ENCODE results near the gene DAO.

DAO gene

DNA sequence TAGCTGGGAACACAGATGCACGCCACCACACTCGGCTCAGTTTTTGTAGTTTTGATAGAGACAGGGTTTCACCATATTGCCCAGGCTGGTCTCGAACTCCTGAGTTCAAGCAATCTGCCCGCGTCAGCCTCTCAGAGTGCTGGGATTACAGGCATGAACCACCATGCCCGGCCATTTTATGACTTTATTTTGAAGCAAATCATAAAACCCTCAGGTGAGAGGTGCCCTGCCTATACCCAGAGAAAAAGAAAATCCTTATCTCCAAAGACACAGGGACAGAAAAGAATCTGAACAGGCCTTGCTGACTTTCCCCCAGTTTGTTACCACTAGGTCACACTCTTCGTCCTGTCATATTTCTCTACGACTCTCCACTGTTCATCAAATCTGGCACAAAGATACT, 48.8 kb downstream of the DAO start:
- no peak for DNase-seq

DNA sequence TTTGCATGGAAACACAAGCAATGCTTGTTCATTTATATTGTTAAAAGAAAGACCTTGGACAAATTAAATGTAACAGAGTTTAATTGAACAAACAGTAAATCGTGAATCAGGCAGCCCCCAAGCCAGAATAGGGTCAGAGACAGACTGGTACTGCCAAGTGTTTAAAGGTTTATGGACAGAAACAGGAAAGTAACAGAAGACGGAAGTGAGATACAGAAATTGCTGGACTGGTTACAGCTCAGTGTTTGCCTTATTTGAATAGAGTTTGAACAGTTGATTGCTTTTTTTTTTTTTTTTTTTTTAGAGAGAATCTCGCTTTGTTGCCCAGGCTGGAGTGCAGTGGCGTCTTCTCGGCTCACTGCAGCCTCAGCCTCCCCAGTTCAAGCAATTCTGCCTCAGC, 50.3 kb downstream of the DAO start:
- DNase-seq, result no peak

DNA sequence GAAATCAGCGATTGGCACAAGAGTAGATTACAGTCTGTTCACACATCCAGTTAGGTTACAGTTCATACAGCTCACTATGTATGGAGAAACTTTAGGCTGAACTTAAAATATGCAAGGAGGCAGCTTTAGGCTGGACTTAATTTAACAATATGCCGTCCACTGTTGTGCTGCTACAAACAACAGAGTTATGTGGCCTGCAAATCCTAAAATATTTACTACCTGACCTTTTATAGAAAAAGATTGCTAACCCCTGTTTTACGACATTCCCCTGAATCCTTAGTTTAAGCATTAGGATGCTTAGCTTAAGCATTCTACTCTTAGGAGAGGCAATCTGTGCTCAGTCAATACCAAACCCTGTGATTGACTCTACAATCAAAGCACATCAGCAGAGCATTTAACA, 50.9 kb downstream of the DAO start:
- no peak for DNase-seq

DNA sequence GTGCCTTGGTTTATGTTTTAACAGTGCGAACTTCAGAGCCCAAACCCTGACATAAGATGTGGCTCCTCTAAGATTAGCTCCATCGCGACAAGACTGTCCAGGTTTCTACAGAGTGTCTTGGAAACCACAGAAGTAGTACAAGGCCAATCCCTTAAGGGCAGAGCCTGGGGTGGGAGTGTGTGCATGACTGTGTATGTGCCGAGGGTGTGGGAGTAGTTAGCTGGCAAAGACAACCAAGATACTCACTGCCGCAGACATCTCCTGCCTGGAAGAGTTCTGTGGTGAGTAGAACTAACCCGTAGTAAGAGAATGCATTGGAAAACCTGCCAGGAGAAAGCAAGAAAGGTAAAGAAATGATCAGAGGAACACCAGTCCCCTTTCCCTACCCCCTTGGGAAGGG, 54.1 kb downstream of the DAO start:
- DNase-seq, result no peak

DNA sequence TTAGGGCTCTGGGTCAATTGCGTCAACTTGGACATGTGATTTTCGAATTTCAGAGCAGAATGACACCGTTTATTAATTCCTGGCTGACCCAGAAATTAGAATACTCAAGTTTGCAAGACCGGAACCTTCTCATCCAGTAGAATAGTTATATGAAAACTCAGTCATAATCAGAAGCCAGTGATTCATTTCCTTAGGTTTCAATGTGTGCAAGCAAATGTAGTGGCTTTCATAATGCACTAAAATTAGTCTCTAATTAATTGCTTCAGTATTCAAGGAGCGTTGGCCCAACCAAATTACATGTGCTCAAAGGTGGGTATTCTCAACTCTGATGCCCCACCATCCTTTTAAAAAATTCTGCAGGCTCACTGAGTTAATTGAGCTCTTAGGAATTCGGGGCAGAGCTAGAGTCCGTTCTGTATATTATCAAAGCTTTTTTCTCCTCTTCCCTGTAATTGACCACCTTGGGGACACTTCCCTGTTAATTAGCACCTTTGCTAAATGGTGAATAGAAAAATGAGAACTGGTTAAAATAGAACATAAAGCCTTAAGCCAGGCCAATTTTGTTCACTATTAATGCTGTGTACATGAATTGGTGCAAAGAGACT, 55.4 kb downstream of the DAO start:
- DNase-seq, result no peak

DNA sequence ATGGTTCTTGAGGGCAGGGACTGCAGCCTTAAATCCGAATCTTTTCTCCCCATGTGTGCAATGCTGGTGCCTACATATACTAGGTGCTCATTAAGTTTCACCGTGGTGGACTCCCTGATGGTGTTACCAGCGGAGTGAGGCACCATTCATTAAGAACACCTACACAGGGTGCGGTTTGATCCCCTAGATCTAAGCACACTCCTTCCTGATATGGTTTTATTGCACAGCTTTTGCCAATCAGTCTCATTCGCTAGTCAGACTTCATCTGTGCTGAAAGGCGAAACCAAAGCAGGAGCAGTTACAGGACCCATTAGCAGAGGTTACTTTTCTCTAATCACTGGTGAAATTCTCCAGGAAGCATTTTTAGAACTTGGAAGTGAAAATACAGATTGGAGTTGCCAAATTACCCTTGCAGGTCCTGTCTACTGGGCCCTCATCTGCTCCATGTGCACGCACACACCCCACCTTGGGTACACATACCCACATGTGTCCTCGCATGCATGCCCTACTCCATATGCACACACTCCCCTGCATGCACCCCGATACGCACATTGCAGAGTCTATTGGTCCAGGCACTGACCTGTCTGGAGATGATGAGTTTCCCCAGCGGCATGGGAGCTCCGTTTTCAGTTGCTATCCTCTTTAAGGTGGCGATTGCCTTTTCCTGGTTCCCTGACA, 58.5 kb downstream of the DAO start:
- DNase-seq, result no peak

DNA sequence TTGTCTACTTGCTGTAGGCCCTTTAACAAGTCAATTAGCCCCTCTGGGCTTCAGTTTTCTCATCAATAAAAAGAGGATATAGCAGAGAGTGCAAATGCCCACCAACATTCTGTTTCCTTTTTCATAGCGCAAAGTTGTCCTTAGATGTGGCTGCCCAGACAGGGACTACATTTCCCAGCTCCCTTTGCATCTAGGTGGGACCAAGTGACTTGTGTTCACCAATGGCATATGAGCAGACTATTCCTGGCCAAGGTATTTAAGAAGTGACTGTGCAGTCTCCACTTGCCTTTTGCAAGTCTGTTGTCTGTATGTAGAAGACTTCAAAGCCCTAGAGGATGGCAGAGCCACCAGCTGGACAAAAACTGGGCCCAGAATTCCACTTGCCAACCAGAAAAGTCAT, 59.7 kb downstream of the DAO start:
- DNase-seq, result no peak

DNA sequence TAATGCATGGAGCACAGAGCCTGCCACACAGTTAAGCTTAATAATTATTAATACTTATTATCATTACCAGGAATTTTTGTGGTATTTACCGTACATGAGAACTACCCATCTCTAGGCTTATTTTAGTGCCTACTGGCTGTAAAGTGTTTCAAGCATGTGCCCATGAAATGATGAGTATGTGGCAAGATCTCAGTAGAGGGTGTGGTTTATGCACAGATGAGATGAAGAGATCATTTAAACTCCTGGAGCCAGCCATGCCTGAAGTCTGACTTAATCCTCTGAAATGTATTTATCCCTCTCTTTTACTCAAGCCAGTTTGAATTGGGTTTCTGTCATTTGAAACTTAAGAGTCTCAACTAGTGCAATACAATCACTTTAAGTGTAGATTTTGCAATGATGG, 60.2 kb downstream of the DAO start:
- DNase-seq, result no peak

DNA sequence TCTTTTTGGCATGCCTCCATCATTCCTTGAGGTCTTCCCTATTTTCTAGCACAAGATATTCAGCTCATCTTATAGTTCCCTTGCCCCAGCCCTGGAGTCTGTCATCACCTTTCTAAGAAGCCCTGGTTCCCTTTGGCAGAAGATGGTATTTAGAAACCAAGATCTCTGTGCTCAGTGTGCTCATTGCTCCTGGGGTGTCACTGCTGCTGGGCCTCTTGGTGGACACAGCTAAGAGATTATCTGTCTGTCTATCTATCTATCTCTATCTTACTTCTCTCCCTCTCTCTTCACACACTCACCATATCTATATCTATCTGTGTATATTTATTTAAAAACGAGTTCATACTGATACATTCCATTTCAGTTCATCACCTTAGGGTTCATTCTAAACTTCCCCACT, 67.2 kb downstream of the DAO start:
- no peak for DNase-seq

DNA sequence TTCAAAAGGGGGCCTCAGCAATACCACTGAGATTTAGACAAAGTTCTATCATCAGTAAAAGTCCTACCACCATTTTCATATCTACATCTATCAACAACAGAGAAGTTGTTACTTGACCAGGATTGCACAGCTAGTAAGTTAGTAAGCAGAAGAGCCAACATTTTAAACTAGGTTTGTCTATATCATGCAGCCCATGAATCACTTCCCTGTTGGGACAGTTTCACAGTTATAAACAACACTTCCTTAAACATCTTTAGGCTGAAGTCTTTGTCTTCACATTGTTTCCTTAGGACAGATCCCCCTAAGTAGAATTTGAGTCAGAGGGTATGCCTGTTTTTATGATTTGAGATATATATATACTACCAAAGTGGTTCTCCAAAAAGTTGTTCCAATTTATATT, 68.5 kb downstream of the DAO start:
- DNase-seq, result no peak

DNA sequence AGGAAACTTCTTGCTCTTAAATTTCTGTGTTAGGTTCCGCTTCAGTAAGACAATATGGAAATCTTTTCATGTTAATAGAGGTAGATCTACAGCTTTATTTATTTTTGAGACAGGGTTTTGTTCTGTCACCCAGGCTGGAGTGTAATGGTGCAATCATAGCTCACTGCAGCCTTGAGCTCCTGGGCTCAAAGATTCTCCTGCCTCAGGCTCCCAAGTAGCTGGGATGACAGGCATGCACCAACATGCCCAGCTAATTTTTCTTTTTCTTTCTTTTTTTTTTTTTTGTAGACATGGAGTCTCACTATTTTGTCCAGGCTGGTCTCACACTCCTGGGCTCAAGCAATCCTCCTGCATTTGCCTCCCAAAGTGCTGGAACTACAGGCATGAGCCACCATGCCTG, 70.1 kb downstream of the DAO start:
- DNase-seq, result no peak

Measured in activated T-cell treated with anti-CD3 and anti-CD28 coated beads for 4 hours (primary cell).